RWPE1 (cell line): ENCODE results near the gene TERT.

Experiments used
- CTCF ChIA-PET: fragments of 350-600 bp; sonication (Branson Sonifier 250); formaldehyde crosslinking; extraction: SDS; loops from one replicate; lab custom pipeline; 2021; lab: Yijun Ruan, JAX
- POLR2A ChIA-PET: fragments of 400-600 bp; formaldehyde crosslinking; extraction: SDS; loops from one replicate; lab custom pipeline; 2020; ENCODE audit warnings: antibody characterized with exemption; ENCODE audit not compliant: low non-redundant PET; lab: Yijun Ruan, JAX
- DNase-seq: peaks from one replicate; pipeline ENCODE4 v3.0.0; 2012; ENCODE audit warnings: low spot score
- H3K27ac ChIP-seq: fragments of 450-650 bp; 2 replicates; pipeline ENCODE4 v1.5.1; 2017
- CTCF ChIP-seq: fragments of 450-650 bp; conservative IDR thresholded peaks from 2 replicates; pipeline ENCODE4 v1.5.1; 2017; ENCODE audit warnings: low read depth, mild to moderate bottlenecking

Gene TERT

GRCh38 chr5:1264211-1264610 is 30.7 kb downstream of the TERT start:
- no peak for TF ChIP-seq CTCF
- ChIA-PET POLR2A (no interaction called here), CTCF (no interaction called here)
- no peak for DNase-seq
- H3K27ac ChIP-seq, result no peak overlapping the region

GRCh38 chr5:1262381-1262780 is 32.5 kb downstream of the TERT start:
- ChIA-PET CTCF (no interaction called here), POLR2A (no interaction called here)
- no peak for TF ChIP-seq CTCF
- H3K27ac ChIP-seq, result no peak overlapping the region
- no peak for DNase-seq

- ChIA-PET POLR2A (no interaction called here), CTCF (no interaction called here)
- H3K27ac ChIP-seq, result no peak overlapping the region
- DNase-seq, result no peak
- TF ChIP-seq CTCF, result no peak
Observed at GRCh38 chr5:1261643-1262042, 33.2 kb downstream of the TERT start.

GRCh38 chr5:1259806-1260480 is 34.9 kb downstream of the TERT start:
- ChIA-PET CTCF (no interaction called here), POLR2A (no interaction called here)
- TF ChIP-seq CTCF, result no peak
- H3K27ac ChIP-seq, result no peak overlapping the region
- DNase-seq, result no peak

GRCh38 chr5:1257841-1258240 is 37.0 kb downstream of the TERT start:
- no peak overlapping the region for H3K27ac ChIP-seq
- POLR2A ChIA-PET, result no interaction called here
- no peak for DNase-seq
- TF ChIP-seq CTCF, result no peak
- CTCF ChIA-PET, result no interaction called here

- CTCF ChIA-PET, result no interaction called here
Observed at GRCh38 chr5:1257363-1257762, 37.5 kb downstream of the TERT start.

More at GRCh38 chr5:1257363-1257762, 37.5 kb downstream of the TERT start:
- TF ChIP-seq CTCF, result no peak
- no peak overlapping the region for H3K27ac ChIP-seq
- POLR2A ChIA-PET, result no interaction called here
- DNase-seq, result no peak
